ENCODE results near the gene ANKRD33B.
"Not testable (repeated sequence)": the region's sequence is repeated elsewhere in the genome, so short reads cannot be mapped to it uniquely, and the experiment has no call there.

Gene ANKRD33B

GRCh38 chr5:10655972-10656830 is 92.3 kb downstream of the ANKRD33B start:
- DNase-seq (ENCODE audit: low read depth, low spot score), result no peak

GRCh38 chr5:10658265-10658664 is 94.4 kb downstream of the ANKRD33B start:
- DNase-seq (ENCODE audit: low read depth, low spot score), result no peak

- DNase-seq (ENCODE audit: low read depth, low spot score), result no peak
These were observed 96.3 kb downstream of the ANKRD33B start for GRCh38 chr5:10660135-10660534.

- DNase-seq (ENCODE audit: low read depth, low spot score), result no peak
These were observed 97.0 kb downstream of the ANKRD33B start for GRCh38 chr5:10660720-10661387.

- no peak for DNase-seq (ENCODE audit: low read depth, low spot score)
These were observed 97.5 kb downstream of the ANKRD33B start for GRCh38 chr5:10661401-10661800.

- DNase-seq (ENCODE audit: low read depth, low spot score), result no peak
These were observed 98.2 kb downstream of the ANKRD33B start for GRCh38 chr5:10662083-10662482.

- no peak for DNase-seq (ENCODE audit: low read depth, low spot score)
These were observed 99.0 kb downstream of the ANKRD33B start for GRCh38 chr5:10662661-10663488.

GRCh38 chr5:10663489-10664179 is 99.8 kb downstream of the ANKRD33B start:
- DNase-seq (ENCODE audit: low read depth, low spot score), result no peak

- not testable (repeated sequence) for DNase-seq (ENCODE audit: low read depth, low spot score)
These were observed 100.4 kb downstream of the ANKRD33B start for GRCh38 chr5:10664180-10664769.

- no peak for DNase-seq (ENCODE audit: low read depth, low spot score)
These were observed 101.9 kb downstream of the ANKRD33B start for GRCh38 chr5:10665799-10666198.

GRCh38 chr5:10666531-10667299 is 102.8 kb downstream of the ANKRD33B start:
- DNase-seq (ENCODE audit: low read depth, low spot score), result no peak

GRCh38 chr5:10667431-10668057 is 103.7 kb downstream of the ANKRD33B start:
- no peak for DNase-seq (ENCODE audit: low read depth, low spot score)

- no peak for DNase-seq (ENCODE audit: low read depth, low spot score)
These were observed 104.8 kb downstream of the ANKRD33B start for GRCh38 chr5:10668697-10669096.

GRCh38 chr5:10669983-10670382 is 106.1 kb downstream of the ANKRD33B start:
- no peak for DNase-seq (ENCODE audit: low read depth, low spot score)

- DNase-seq (ENCODE audit: low read depth, low spot score), result no peak
These were observed 107.5 kb downstream of the ANKRD33B start for GRCh38 chr5:10671041-10672008.

GRCh38 chr5:10672146-10673016 is 108.5 kb downstream of the ANKRD33B start:
- DNase-seq (ENCODE audit: low read depth, low spot score), result no peak

GRCh38 chr5:10673017-10673389 is 109.1 kb downstream of the ANKRD33B start:
- no peak for DNase-seq (ENCODE audit: low read depth, low spot score)

GRCh38 chr5:10673407-10673806 is 109.5 kb downstream of the ANKRD33B start:
- no peak for DNase-seq (ENCODE audit: low read depth, low spot score)
